ENCODE results near the gene PTPN13. TPM values are rescaled to one million over a fixed set of nuclear protein-coding genes. Genes with fewer than 3 reads are reported as not detected.
A peak's percentile ranks its signal among the peaks of the same experiment; 100 is the strongest.

Gene PTPN13, protein sequence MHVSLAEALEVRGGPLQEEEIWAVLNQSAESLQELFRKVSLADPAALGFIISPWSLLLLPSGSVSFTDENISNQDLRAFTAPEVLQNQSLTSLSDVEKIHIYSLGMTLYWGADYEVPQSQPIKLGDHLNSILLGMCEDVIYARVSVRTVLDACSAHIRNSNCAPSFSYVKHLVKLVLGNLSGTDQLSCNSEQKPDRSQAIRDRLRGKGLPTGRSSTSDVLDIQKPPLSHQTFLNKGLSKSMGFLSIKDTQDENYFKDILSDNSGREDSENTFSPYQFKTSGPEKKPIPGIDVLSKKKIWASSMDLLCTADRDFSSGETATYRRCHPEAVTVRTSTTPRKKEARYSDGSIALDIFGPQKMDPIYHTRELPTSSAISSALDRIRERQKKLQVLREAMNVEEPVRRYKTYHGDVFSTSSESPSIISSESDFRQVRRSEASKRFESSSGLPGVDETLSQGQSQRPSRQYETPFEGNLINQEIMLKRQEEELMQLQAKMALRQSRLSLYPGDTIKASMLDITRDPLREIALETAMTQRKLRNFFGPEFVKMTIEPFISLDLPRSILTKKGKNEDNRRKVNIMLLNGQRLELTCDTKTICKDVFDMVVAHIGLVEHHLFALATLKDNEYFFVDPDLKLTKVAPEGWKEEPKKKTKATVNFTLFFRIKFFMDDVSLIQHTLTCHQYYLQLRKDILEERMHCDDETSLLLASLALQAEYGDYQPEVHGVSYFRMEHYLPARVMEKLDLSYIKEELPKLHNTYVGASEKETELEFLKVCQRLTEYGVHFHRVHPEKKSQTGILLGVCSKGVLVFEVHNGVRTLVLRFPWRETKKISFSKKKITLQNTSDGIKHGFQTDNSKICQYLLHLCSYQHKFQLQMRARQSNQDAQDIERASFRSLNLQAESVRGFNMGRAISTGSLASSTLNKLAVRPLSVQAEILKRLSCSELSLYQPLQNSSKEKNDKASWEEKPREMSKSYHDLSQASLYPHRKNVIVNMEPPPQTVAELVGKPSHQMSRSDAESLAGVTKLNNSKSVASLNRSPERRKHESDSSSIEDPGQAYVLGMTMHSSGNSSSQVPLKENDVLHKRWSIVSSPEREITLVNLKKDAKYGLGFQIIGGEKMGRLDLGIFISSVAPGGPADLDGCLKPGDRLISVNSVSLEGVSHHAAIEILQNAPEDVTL (N-terminal part only)
- 6.0 TPM for polyA plus RNA-seq (ENCODE audit: insufficient read length)

DNA sequence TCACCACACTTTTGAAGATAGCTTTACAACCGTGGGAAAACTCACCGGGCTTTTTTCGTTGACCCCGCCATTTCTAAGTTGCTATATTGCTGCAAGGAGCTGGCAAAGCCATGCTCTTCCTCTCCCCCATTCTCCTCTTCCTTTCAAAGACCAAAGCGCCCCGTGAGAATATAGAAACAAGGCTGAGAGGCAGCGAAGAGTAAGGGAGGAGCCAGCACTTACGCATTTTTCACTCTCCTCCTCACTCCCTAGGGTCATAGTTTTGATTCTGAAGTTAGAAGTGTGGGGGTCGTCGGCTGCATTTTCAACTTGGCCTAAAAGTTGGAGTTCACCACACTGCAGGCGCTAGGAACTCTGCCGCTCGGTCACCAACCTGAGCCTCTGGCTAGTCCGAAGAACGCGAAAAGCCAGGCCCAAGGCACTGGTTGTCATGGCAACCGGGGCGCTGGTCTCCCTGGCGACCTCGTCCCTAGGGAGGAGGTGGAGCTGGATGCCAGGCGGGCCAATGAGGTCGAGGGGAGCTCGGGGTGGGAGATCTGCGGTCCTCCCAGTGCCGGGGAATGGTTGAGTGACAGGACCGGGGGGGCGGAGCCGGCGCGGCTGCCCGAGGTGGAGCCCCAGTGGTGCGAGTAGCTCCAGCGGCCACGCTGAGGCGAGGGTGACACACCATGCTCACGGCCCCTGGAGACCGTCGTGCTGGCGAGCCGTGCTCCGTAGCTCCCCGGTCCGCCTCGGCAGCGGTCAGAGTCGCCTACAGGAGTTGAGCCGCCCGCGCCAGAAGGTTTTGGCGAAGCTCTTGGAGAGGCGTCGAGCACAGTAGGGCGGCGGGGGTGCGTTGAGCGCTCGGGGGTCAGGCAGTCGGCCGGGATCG is at the start of gene PTPN13:
Gene PTPN13, plus strand, starts transcription at position 628 of the 871 bp plus-strand sequence. CDS start 40,942 bp downstream, outside the sequence.
- peak; percentile 82 for DNase-seq

DNA sequence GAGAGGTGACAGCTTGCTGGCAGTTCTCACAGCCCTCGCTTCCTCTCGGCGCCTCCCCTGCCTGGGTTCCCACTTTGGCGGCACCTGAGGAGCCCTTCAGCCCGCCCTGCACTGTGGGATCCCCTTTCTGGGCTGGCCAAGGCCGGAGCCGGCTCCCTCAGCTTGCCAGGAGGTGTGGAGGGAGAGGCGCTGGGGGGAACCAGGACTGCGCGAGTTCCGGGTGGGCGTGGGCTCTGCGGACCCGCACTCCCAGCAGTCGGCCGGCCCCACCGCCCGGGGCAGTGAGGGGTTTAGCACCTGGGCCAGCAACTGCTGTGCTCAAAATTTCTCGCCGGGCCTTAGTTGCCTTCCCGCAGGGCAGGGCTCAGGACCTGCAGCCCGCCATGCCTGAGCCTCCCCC is 47.0 kb upstream of the PTPN13 start:
- no peak for DNase-seq

DNA sequence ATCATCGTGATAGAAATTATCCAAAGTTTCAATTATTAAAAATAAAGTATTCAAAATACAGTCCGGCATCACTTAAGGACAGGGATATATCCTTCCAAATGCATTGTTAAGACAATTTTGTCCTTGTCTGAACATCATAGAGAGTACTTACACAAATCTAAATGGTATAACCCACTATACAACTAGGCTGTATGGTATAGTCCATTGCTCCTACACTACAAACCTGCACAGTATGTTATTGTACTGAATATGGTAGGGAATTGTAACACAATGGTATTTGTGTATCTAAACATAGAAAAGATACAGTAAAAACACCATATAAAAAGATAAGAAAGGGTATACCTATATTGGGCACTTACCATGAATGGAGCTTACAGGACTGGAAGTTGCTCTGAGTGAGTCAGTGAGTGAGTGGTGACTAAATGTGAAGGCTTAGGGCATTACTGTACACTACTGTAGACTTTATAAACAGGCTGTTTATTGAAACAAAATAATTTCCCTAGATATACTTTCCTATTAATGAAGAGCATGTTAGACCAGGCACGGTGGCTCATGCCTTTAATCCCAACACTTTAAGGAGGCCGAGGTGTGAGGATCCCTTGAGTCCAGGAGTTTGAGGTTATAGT is 44.8 kb upstream of the PTPN13 start:
- DNase-seq: no peak

DNA sequence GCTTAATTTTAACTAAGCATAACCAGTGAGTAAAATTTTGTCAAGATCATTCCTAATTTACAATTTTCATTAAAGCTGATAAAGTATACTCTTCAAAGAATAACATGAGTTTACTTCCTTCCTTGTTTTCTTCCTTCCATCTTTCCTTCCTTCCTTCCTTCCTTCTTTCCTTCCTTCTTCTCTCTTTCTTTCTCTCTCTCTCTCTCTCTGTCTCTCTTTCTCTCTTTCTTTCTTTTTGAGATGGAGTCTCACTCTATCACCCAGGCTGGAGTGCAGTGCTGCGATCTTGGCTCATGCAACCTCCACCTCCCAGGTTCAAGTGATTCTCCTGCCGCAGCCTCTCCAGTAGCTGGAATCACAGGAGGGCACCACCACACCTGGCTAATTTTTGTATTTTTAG is 42.7 kb upstream of the PTPN13 start:
- DNase-seq: no peak

DNA sequence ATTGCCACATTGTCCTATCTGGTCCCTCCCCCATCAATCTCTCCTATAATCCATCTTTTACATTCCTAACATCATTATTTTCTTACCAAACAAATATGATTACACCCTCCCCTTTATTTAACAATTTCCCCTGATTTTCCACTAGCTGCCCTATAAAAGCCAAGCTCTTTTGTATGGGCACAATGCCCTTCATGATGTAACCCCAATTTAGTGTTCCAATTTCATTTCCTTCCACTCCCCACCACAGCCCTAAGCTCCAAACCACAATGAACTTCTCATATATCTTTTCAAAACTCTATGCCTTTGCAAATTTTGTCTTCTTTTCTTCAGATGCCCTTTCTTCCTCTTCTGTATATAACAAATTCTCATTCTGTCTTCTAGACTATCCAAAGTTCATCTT is 39.5 kb upstream of the PTPN13 start:
- DNase-seq: no peak

DNA sequence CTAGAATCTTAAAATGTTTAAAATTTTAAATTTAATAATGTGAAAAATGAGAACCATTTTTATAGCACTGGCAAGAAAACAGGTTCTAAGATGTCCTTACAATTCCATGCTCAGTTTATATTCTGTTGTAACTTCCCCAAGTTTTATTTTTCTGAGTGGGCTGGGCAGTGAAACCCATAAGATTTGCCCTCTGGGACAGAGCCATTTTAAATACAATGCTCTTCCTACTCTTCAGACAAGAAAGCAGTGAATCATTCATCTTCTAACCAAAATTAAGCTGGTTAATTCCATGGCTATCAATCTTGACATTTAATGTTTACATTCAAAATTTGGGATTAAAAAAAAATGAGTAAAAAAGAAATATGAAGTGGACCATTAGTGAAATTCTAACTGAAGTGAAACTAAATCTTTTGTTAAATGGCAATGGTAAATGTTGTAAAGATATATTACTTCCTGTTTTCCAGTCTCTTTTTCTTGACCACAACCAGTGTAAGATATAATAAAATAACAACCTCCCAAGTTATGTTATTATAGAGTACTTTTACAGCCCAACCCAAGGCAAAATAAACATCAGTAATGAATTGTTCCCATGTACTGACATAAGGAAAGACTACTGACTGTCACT is 37.2 kb upstream of the PTPN13 start:
- no peak for DNase-seq

DNA sequence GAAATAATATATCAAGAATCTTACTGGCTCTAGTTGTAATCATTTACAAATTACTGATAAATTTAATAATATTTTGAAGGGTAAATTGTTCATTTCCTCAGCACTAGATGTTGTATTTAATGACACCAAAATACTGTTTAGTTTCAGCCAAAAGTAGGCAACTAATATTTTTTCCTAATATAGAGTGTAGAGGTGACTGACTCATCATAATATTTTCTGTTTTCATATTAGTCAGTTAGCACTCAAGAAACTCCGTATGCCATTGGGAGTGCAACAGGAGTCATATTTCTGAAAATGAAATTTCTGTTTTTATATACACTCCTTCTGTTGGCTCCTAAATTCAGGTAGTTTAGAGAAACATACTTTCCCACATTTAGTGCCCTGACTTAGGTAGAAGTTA is 36.6 kb upstream of the PTPN13 start:
- DNase-seq: no peak

DNA sequence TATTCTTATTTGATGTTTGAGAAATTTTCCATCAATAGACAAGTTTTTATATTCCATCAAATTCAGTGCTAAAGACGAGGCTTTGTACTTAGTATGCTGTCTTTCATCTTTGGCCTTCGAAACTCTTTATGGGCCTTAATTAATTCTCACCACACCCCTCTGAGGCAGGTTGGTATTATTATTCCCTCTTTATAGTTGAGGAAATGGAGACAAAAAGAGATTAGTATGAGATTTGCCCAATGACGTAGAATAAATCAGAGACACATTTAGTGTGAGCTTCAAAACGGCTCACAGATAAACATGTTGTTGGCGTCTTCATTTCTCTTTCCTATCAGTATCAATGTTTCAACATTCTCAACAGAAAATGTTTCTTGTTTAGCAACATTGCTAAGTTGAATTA is 35.9 kb upstream of the PTPN13 start:
- no peak for DNase-seq

DNA sequence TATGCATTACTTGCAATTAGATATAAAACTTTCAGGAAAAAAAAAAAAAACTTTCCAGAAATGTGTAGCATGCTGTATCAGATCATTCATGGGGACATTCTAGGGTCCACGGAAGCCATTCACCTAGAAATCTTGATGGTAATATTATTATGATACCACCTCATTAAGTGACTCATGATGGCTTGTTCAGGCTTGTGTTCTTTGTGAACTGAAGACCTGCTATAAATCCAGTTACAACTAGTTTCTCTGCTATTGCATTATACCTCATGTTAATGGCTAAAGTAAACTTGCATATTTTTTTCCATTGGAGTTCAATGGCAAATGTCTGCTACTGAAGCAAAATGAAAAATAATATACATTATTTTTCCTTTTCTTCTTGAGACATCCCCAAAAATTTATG is 35.3 kb upstream of the PTPN13 start:
- DNase-seq: no peak

DNA sequence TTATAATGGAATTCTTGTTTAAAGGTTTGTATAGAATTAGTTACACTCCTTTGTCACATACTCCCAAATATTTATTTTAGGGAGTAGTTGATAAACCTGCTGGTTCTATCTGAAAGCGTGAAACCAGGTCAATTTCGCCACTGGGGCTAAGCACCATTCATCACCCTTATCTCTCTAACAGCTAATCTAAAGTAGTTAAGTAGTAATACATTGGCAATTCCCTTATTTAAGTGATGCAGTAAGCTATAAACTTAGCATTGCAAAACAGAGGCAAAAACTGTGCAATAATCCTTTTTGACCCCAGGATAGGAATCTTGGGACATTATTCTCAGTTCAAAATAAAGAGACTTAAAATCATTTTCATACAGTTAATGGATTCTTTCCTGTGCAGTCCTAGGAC is 33.7 kb upstream of the PTPN13 start:
- no peak for DNase-seq

DNA sequence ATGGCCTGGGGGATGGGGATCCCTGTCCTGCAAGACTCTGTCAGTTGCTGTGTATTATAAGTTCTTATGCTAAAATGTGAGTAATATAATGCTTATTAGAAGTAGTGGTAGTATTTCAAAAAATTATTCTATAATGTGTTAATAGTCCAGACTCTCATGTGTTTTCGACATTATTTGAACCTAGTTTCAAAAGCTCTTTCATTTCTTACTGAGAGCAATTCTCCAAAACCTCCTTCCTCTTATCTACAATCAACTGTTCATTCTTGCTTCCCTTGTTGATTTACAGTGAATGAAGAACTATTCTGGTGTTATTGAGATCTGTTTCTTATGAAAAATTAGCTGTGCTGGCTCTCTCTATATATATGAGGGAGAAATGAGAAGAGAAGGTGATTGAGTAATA is 32.9 kb upstream of the PTPN13 start:
- no peak for DNase-seq

DNA sequence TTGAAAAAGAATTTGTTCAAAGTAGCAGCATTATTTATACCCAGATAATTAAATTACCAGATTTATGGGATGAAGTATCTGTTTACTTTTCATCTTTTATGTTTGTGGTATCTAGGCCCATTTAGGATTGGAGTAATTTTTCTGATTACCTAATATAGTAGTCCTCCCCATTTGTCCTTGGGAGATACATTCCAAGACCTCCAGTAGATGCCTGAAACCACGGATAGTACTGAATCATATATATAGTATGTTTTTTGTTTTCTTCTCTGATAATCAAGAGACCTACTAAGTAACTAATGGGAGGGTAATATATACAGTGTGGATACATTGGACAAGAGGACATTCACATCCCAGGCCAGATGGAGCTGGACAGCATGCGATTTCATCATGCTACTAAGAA is 30.7 kb upstream of the PTPN13 start:
- DNase-seq: no peak

DNA sequence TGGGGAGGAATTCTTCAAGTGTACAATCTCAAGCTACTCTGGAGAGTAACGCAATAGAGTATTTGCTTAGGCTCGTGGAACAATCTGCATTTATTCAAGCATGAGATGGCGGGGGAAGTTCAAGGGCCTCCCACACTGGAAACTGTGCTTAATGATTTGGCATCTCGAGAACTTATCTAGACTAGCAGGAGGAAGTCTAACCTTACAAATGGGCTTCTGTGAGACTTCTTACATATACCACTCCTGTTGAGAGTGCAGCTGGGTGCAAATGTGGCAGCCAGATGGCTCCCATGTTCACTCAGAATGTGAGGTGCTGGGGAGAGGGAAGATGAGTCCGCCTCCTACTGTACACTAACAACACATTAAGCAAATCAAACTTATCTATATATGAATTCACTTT is 29.3 kb upstream of the PTPN13 start:
- DNase-seq: no peak

DNA sequence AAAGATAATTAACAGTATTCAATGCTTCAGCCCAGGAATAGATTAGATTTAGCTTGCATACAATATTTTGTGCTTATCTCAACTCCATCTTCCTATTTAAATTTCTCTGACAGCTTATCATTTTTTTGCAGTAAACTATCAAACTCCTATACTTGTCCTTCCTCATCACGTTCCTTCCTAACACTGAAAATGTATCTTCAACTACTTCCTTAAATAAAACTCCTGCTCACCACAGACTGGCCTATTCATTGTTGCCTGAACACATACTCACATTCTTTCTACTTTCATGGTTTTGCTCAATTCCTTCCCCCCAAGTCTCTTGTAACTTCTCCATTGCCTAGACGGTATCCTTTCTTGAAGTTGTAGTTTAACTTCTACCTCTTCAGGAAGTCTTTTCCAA is 28.5 kb upstream of the PTPN13 start:
- no peak for DNase-seq

DNA sequence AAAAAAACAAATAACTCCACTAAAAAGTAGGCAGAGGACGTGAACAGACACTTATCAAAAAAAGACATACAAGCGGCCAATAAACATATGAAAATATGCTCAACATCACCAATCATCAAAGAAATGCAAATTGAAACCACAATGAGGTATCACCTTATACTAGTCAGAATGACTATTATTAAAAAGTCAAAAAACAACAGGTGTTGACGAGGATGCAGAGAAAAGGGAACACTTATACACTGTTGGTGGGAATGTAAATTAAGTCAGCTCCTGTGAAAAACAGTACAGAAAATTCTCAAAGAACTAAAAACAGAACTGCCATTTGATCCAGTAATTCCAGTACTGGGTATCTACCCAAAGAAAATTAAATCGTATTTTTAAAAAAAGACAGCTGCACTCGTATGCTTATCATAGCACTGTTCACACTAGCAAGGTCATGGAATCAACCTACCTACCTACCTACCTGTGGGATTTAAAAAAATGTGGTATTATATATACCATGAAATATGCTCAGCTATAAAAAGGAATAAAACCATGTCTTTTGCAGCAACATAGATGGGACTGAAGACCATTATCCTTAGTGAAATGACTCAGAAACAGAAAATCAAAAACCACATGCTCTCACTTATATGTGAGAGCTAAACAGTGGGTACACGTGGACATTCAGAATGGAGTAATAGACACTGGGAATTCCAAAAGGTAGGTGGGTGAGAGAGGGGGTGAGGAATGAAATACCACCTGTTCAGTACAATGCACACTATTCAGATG is 24.8 kb upstream of the PTPN13 start:
- DNase-seq: no peak

DNA sequence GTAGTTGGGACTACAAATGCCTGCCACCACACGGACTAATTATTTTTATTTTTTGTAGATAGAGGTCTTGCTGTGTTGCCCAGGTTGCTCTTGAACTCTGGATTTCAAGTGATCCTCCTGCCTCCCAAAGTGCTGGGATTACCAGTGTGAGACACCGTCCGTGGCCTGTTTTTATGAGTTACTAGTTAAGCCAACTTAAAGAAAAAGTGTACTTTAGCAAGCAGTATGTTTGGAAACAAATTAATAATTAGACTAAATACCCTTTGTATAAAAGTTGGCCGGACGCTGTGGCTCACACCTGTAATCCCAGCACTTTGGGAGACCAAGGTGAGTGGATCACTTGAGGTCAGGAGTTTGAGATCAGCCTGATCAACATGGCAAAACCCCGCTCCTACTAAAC is 14.2 kb upstream of the PTPN13 start:
- DNase-seq: no peak

DNA sequence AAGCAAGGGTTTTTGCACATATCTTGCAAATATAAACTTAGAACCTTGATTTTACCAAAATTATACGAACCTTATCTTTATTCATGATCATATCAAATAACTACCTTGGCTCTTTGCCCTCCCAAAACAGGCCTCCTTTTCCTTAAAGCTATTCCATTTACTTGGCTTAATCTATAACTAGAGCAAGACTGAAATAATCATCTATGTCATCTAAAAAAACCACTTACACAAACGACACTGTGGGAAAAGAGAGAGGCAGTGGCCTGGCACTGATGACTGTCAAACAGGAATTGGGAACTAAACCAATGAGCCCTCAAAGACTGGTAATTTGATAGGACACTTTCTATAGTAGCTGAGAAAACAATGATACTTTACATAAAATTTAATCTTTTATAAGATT is 11.7 kb upstream of the PTPN13 start:
- no peak for DNase-seq

DNA sequence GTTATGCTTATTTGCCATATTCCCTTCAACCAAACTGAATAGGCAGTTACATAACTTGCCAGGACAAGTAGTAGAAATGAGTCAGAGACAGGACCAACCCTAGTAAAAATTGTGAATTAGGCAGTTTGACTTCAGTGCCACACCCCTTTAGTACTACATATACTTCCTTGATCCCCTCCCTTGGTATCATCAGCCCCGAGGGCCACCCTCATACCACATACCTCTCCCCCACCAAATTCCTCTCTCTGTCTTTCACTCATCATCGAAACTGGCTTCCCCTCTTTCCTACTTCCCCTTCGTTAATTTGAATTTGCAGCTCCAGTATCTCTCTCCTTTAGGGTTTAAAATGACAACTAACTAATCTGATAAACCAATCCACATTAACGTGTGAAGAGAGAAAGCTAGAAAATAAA is 7.9 kb upstream of the PTPN13 start:
- DNase-seq: no peak

DNA sequence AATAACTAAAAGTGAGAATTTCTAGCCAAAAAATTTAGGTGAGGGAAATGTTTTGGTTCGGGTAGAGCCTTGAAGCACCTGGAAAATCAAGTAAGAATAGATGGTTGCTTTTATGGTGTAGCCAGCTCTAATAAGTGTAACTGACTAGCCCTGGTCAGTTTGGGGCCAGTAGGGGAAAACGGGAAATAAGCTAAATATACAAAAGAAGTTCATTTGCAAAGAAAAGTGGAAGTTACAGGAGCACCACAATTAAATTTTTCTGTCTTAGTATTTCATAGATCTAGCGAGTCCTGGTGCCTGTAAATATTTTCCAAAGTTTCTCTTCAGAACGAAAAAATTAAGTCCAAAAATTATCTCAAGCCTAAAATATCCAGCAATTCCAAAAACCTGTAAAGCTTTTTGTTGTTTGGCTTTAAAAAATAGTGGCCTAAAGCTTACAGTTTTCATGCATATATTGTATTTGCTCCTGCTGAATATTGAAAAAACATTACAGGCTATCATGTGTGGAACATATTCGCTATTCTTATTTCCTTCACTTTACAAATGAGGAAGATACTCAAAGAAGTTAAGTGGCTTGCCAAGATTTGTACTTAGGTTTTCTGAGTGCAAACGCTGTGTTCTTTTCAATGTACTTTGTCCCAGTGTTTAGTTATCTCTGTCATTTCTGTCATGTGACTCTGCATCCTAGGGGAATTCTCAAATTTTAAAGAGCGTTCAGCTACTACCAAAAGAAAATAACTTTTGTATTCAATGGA is 7.3 kb upstream of the PTPN13 start:
- DNase-seq: peak; percentile 9
